Colonic mucosa (tissue), 4 donors: ENCODE measurements around the gene ATG9A. TPM values are rescaled to one million over a fixed set of nuclear protein-coding genes. Genes with fewer than 3 reads are reported as not detected.

Experiments used
- DNase-seq: peaks from one replicate; pipeline ENCODE4 v3.0.0-alpha.2; 2020
- H3K27ac ChIP-seq: fragments of 200-600 bp; one replicate; pipeline ENCODE4 v1.8.0; 2021
- H3K27me3 ChIP-seq: fragments of 200-600 bp; one replicate; pipeline ENCODE4 v1.8.0; 2021
- H3K36me3 ChIP-seq: fragments of 200-600 bp; one replicate; pipeline ENCODE4 v1.8.0; 2021
- H3K4me1 ChIP-seq: fragments of 200-600 bp; one replicate; pipeline ENCODE4 v1.8.0; 2021; ENCODE audit warnings: mild to moderate bottlenecking
- H3K4me3 ChIP-seq: fragments of 200-600 bp; one replicate; pipeline ENCODE4 v1.8.0; 2021
- H3K9ac ChIP-seq, 2 donors: one replicate each; pipeline ENCODE4 v1.7.0; 2013; ENCODE audit warnings: control low read depth in 2 of 2, low read depth in 2 of 2, low read length in 2 of 2
- H3K9me3 ChIP-seq: fragments of 200-600 bp; one replicate; pipeline ENCODE4 v1.8.0; 2021
- CTCF ChIP-seq: fragments of 200-600 bp; IDR thresholded peaks from one replicate; pipeline ENCODE4 v1.8.0; 2022; ENCODE audit warnings: antibody characterized with exemption, mild to moderate bottlenecking
- intact Hi-C: fragments of 100-400 bp; cut with DNase I; formaldehyde crosslinking; loops from one replicate; pipeline ENCODE4 v1.14.1; 2022
- total RNA-seq, 2 donors: library from RNA; stranded (reverse); fragmentation: NEBNext Ultra II Directional in 1 of 2; extraction: Animal tissue kit (Norgen Biotek cat#: 25700) in 1 of 2; gene quantifications; one replicate each; pipeline ENCODE4 v1.2.1, GENCODE V29; 2021
- donor health status: healthy.
- donor health status: DM: no; HTN: no; CAD: no.
- donor health status: DM: no; HTN: no; CAD: no.

The ATG9A gene
- total RNA-seq, 2 donors from 2014 or later, result 56.4 to 63.8 TPM

- Histone ChIP-seq H3K4me3 (peak overlapping the region; percentile 89), H3K9ac (peak overlapping the region in 1 of 2 donors; percentile 94), H3K9me3 (no peaks in the 10 kb centered on the region), H3K27me3 (no peaks in the 10 kb centered on the region), H3K4me1 (peaks cover 35% of the 10 kb centered on the region), H3K36me3 (no peaks in the 10 kb centered on the region), H3K27ac (peak overlapping the region; percentile 81)
- no peak for DNase-seq
- intact Hi-C loops, result no loop called here
- no peak for TF ChIP-seq CTCF
Observed at GRCh38 chr2:219251656-219252055, 22.2 kb upstream of the ATG9A start.

GRCh38 chr2:219250049-219250781, 20.8 kb upstream of the ATG9A start:
- Histone ChIP-seq H3K27ac (peak overlapping the region; percentile 96), H3K9ac (peak overlapping the region; percentile 60 to 99), H3K36me3 (no peaks in the 10 kb centered on the region), H3K27me3 (no peaks in the 10 kb centered on the region), H3K4me3 (no peak overlapping the region), H3K9me3 (no peaks in the 10 kb centered on the region), H3K4me1 (peaks cover 42% of the 10 kb centered on the region)
- TF ChIP-seq CTCF, result no peak
- peak; percentile 24 for DNase-seq
- intact Hi-C loops, result no loop called here

GRCh38 chr2:219249203-219249980, 20.0 kb upstream of the ATG9A start:
- Histone ChIP-seq H3K9ac (peak overlapping the region; percentile 25 to 99), H3K4me3 (no peak overlapping the region), H3K27me3 (no peaks in the 10 kb centered on the region), H3K36me3 (no peaks in the 10 kb centered on the region), H3K9me3 (no peaks in the 10 kb centered on the region), H3K27ac (peak overlapping the region; percentile 96), H3K4me1 (peaks cover 38% of the 10 kb centered on the region)
- TF ChIP-seq CTCF, result no peak
- peak; percentile 94 for DNase-seq
- intact Hi-C loops, result no loop called here

GRCh38 chr2:219248845-219249202, 19.4 kb upstream of the ATG9A start:
- intact Hi-C loops, result no loop called here
- H3K4me1 ChIP-seq, result peaks cover 37% of the 10 kb centered on the region
- H3K9ac ChIP-seq, result peak overlapping the region in 1 of 2 donors; percentile 99
- H3K36me3 ChIP-seq, result no peaks in the 10 kb centered on the region
- H3K27ac ChIP-seq, result peak overlapping the region; percentile 96
- no peaks in the 10 kb centered on the region for H3K27me3 ChIP-seq
- H3K4me3 ChIP-seq, result no peak overlapping the region
- TF ChIP-seq CTCF, result no peak
- DNase-seq, result no peak
- no peaks in the 10 kb centered on the region for H3K9me3 ChIP-seq

GRCh38 chr2:219247678-219248642, 18.5 kb upstream of the ATG9A start:
- peak overlapping the region; percentile 96 for H3K27ac ChIP-seq
- peak overlapping the region in 1 of 2 donors; percentile 55 for H3K9ac ChIP-seq
- H3K9me3 ChIP-seq, result no peaks in the 10 kb centered on the region
- intact Hi-C loops, result no loop called here
- H3K4me1 ChIP-seq, result peaks cover 37% of the 10 kb centered on the region
- no peak for DNase-seq
- H3K4me3 ChIP-seq, result no peak overlapping the region
- no peaks in the 10 kb centered on the region for H3K36me3 ChIP-seq
- no peak for TF ChIP-seq CTCF
- H3K27me3 ChIP-seq, result no peaks in the 10 kb centered on the region
